Measurements from ENCODE around the gene AGBL1.

Gene AGBL1

GRCh38 chr15:86813892-86814291 lies 734.2 kb downstream of the AGBL1 start:
- DNase-seq (ENCODE audit: low read depth) = no peak

DNA sequence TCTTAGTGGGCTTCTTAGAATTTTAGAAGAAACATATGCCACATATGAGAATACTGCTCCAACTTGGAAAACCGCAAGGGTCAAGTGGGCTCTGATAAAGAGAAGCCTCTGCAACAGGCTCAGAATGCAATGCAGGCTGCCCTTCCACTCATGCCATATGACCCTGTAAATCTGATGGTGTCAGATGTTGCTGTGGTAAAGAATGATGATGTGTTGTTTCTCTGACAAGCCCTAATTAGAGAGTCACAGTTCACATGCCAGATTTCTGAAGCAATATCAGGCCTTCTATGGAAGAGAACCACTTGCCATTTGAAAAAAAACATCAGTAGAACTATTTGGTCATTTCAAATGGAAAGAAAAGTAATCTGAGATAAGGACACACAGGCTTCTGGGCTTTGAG lies 749.6 kb downstream of the AGBL1 start:
- peak; percentile 4 for DNase-seq (ENCODE audit: low read depth)

GRCh38 chr15:86830304-86830703 lies 750.6 kb downstream of the AGBL1 start:
- no peak for DNase-seq (ENCODE audit: low read depth)

GRCh38 chr15:86833595-86833994 lies 753.9 kb downstream of the AGBL1 start:
- DNase-seq (ENCODE audit: low read depth) = no peak

DNA sequence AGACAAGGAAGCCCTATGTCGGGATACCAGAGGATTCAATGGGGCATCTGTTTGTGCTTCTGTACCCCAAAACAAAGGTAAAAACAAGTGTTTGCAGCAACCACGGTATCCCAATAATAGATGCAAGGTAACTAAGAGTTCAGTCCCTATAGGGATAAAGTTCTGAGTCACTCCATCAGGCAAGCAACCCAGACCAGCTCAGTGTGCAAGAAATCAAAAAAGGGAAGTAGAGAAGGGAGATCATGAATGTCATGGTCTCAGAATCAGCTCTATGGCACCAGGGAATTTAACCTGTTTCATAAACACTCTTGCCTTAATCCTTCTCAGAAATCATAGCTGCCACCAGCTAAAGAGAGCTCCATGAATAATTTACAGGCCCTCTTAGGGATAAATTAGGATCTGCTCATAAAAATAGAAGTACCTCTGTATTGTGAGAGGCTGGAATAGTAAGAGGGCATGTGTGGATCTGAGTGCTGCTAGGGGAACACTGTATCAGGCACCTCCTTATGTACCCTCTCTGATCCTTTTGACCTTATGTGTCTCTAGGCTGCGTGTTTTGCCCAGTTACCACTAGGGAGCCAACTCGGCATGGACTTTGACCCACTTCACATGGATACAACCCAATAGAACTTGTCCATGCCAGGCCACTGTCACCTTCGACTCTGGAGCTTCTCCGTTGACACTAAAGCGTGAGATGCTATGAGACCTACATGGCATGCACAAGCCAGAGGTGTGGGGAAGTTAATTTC lies 754.6 kb downstream of the AGBL1 start:
- no peak for DNase-seq (ENCODE audit: low read depth)

DNA sequence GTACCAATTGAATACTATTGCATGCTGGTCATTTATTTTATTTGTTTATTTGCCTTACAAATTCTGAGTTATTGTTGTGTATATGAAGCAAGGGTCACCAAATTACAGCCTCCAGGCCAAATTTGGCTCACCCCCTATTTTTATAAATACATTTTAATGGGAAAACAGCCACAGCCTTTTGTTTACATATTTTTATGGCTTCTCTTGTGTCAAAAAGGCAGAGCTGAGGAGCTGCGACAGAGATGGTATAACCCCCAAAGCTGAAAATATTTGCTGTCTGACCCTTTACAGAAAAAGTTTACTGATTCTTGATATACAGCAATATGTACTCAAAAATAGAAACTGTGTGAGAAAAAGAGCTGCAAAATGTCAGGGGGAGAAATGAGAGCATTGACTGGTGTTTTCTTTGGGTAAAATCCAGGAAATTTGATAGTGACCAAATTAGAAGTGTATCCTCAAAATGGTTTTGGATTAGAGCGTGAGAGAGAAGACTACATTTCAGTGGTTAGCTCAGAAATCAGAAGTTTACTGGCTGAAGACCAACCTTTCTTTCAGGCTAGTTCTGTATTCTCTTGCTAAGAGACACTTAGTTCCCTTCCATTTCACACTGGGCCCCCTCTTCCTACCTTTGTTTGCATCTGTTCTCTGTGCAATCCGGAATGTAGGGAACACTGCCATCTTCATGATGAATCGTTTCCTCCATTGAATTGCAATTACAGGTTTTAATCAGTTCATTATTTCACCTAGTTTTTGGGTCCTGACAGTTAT lies 757.8 kb downstream of the AGBL1 start:
- peak; percentile 64 for DNase-seq (ENCODE audit: low read depth)

DNA sequence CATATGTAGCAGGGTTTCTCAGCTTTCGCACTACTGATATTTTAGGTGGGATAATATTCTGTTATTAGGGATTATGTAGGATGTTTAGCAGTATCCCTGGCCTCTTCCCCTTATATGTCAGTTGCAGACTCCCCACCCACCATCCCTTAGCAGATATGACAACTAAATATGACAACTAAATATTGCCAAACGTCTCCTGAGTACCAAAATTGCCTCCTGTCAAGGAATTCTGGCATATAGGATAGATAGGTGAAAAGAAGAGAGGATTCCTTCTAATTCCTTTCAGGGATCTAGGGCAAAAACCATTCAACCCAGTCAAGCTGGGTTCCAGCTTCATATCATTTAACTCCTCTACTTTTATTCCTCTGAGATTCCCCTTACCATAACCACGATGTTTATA lies 759.8 kb downstream of the AGBL1 start:
- no peak for DNase-seq (ENCODE audit: low read depth)

DNA sequence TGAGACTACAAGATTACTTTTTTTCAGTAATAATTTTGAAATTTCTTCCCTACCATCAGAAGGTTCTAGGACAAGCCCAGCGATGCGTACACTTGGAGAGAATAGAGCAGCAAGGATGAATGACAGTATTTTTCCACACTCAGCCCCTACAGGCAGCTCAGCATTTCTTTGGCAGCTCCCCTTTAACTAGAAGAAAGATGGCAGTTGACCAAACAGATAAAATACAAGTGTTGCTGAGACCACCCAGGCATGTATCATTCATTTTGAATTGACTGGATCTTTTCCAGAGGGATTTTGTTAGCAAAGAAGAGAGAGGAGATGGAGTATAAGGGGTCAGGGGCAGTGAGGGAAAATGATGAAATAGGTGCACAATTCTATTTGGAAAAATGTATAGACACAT lies 761.3 kb downstream of the AGBL1 start:
- no peak for DNase-seq (ENCODE audit: low read depth)

- no peak for DNase-seq (ENCODE audit: low read depth)
Measured at GRCh38 chr15:86842199-86842598, 762.5 kb downstream of the AGBL1 start.

GRCh38 chr15:86846036-86846435 lies 766.4 kb downstream of the AGBL1 start:
- no peak for DNase-seq (ENCODE audit: low read depth)

- no peak for DNase-seq (ENCODE audit: low read depth)
Measured at GRCh38 chr15:86849136-86849535, 769.5 kb downstream of the AGBL1 start.

DNA sequence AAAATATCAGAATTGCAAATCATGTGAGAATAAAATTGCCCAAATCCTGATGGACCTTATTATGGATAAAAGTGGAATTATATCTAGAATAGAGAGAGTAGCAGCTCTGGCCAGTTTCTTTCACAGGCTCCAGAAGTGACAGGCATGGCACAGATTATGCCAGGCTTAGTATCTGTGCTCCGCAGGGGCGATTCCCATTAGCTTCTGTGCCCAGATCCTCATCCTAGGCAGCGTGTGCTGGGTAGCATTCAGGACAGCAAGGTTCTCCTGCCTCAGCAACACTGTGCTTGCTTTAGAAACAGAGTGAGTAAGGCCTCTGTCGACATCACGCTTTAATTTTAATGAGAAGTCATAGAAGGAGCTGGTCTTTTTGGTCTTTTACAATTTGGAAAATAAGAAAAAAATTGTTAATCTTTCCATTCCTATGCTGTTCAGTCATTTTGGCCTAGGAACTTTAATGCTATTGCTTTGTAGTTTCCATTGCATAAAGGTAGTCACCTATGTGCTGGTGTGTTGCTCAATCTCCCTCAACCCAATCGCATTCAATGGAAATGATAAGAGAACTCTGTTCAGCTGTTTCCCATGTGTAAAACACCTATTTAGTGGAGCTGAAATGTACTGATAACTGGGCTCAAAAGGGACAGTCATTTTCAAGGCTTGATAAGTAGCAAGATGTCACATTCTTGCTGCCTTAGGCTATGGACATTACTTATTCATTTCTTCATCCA lies 770.1 kb downstream of the AGBL1 start:
- DNase-seq (ENCODE audit: low read depth) = no peak

DNA sequence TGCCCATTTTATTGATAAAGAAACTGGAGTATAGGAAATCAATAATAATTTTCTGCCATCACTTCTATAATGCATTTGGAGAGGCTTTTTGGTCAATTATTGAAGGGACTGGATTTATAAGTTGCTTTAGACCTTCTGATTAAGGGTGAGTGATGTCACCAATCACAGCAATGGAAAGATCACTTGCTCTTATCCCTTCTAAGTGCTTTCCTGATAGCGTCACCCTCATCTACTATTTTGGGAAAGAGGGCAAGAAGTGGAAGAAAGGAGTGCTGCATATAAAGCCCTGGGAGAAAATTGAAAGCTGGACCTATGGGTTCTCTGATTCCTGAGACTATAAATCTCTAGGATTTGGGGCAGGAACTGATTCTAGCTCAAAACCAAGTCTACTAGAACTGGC lies 771.3 kb downstream of the AGBL1 start:
- no peak for DNase-seq (ENCODE audit: low read depth)

GRCh38 chr15:86852741-86853140 lies 773.1 kb downstream of the AGBL1 start:
- peak; percentile 62 for DNase-seq (ENCODE audit: low read depth)

- no peak for DNase-seq (ENCODE audit: low read depth)
Measured at GRCh38 chr15:86854176-86854575, 774.5 kb downstream of the AGBL1 start.

- peak; percentile 49 for DNase-seq (ENCODE audit: low read depth)
Measured at GRCh38 chr15:86855307-86856291, 775.9 kb downstream of the AGBL1 start.

DNA sequence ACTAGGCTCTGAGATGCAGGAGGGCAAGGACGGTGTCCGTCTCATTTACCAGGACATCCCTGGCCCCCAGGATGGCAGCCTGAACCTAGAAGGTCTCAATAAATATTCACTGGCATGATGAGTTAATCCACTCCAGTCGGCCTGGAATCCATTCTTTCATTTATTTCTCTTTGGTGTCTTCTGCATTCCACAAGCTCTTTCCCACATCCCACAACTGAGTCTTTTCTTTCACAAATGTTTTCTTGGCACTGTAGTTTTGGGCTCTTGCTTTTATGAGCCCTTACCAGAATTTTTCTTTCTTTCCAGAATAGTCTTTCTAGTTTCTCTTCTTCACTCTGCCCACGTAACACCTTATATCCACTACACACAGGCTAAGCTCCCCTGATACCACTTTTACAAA lies 778.0 kb downstream of the AGBL1 start:
- DNase-seq (ENCODE audit: low read depth) = no peak

DNA sequence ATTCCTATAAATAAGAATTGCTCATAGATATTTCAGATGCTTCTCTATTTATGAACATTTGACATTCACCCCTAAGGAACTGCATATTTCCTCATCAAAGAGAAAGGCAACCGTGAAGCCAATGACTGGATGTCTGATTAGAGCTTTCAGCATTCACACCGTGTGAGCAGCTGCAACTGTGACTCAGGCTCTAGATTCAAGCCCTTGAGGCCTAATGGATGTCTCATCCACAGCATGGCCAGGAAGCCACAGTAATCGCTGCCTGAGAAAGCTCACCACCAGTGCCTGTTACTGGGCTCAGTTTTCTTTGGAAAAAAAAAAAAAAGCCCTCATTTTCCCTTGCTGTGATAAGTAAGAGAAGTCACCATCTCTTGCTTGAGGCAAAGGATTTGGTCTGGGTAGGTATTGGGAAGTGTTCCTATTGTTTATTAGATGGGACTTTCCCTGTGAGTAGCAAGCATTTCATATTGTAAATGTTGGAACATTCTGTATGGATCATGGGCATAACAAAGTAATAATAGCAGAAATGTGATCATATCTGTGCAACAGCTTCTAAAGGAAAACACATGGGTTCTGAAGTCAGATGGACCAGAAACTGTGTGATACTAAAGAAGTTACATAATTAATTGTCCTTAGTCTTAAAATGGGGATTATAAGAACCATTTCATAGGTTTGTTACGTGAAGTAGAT lies 783.7 kb downstream of the AGBL1 start:
- peak; percentile 96 for DNase-seq (ENCODE audit: low read depth)

GRCh38 chr15:86865920-86866319 lies 786.2 kb downstream of the AGBL1 start:
- peak; percentile 56 for DNase-seq (ENCODE audit: low read depth)

- DNase-seq (ENCODE audit: low read depth) = no peak
Measured at GRCh38 chr15:86870846-86871245, 791.2 kb downstream of the AGBL1 start.

- no peak for DNase-seq (ENCODE audit: low read depth)
Measured at GRCh38 chr15:86871964-86872363, 792.3 kb downstream of the AGBL1 start.

Data from stromal cell of bone marrow (primary cell).